Vagina (tissue), 2 donors: ENCODE measurements around the gene DLG2.

Experiments used
- POLR2AphosphoS5 ChIP-seq, 2 donors: sonication (generic); formaldehyde crosslinking; IDR thresholded peaks; one replicate each; pipeline ENCODE4 v1.9.0; 2017; ENCODE audit warnings: antibody characterized with exemption in 2 of 2, mild to moderate bottlenecking in 2 of 2, low read depth in 1 of 2; ENCODE audit not compliant: insufficient read depth in 1 of 2
- TF ChIP-seq, protein P1 (sequence below), 3 experiments: fragments of 450-650 bp in 2 of 3; fragments of 200-600 bp in 1 of 3; sonication (generic) in 1 of 3; IDR thresholded peaks; one replicate each; pipeline ENCODE4 v1.5.1; 2017 to 2019; ENCODE audit warnings: antibody characterized with exemption in 3 of 3, mild to moderate bottlenecking in 2 of 3, moderate library complexity in 2 of 3

DNA sequence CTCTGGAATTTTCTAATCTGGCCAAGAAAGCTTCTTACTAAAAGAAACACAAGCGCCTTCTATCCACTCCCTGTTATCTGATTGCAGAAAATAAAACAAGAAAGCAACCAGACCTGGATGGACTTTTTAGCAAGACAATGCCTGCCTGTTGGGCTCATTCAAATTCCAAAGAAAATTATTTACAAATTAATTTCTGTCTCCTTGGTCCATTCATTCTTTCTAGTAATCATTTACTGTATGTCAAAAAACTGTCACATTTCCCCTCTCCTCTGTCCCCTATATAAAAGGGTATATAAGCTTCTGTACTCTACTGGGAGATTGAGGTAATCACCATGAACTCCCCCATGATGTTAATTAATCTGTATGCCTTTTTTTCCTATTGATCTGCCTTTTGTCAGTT lies 279.9 kb downstream of the DLG2 start:
- no peak for TF ChIP-seq POLR2AphosphoS5 (IDR thresholded peaks at IDR 0.05; ENCODE audit: insufficient read depth in 1 of 2, low read depth in 1 of 2)
- TF ChIP-seq, protein P1, sequence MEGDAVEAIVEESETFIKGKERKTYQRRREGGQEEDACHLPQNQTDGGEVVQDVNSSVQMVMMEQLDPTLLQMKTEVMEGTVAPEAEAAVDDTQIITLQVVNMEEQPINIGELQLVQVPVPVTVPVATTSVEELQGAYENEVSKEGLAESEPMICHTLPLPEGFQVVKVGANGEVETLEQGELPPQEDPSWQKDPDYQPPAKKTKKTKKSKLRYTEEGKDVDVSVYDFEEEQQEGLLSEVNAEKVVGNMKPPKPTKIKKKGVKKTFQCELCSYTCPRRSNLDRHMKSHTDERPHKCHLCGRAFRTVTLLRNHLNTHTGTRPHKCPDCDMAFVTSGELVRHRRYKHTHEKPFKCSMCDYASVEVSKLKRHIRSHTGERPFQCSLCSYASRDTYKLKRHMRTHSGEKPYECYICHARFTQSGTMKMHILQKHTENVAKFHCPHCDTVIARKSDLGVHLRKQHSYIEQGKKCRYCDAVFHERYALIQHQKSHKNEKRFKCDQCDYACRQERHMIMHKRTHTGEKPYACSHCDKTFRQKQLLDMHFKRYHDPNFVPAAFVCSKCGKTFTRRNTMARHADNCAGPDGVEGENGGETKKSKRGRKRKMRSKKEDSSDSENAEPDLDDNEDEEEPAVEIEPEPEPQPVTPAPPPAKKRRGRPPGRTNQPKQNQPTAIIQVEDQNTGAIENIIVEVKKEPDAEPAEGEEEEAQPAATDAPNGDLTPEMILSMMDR (IDR thresholded peaks at IDR 0.05): no peak
